ENCODE measurements around the gene WIPI1. TPM values are rescaled to one million over a fixed set of nuclear protein-coding genes. Genes with fewer than 3 reads are reported as not detected.
A peak's percentile ranks its signal among the peaks of the same experiment; 100 is the strongest.

Gene WIPI1
- total and polyA plus RNA-seq, 2 of the 13 experiments (the other 11 are each of a cell fraction or from before 2014, with no cell fraction given) = 29.4 to 141 TPM

DNA sequence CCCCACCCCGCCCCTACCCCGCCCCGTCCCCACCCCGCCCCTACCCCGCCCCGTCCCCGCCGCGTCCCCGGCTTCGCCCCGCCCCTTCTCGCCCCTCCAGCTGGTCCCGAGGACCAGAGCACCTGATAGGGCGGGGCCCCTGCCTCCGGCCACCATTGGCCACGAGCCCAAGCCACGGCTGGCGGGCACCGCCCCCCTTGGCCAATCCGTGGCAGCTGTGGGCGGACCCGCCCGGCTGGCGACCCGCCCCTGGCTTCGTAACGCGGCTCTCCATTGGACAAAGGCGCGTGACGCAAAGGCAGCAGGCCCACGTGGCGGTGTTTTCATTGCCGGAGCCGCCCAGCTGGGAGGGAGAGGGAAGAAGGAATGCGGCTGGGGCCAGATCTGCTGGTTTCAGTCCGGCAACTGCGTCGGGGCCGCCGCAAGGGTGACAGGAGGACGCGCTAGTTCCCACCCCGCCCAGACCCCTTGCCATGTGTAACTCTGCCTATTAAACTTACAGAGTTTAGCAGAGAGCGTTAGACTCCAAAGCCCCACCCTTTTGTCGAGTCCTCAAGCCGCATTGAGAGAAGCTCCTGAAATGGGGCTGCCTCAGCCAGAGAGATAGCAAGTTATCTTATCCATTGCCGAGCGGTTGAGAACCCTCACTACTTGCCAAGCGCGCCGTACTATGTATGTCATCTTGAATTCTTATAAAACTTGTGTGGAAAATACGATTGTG is 403 bp upstream of the WIPI1 start (continued):
- TF ChIP-seq SOX5 (CRISPR knock-in tag; IDR thresholded peaks at IDR 0.05; ENCODE audit: borderline replicate concordance) (peak; percentile 66; the same call in 1 of the 2 replicates), SMAD9 (CRISPR knock-in tag; IDR thresholded peaks at IDR 0.05) (no peak), DR1 (CRISPR knock-in tag; IDR thresholded peaks at IDR 0.05) (peak; percentile 74; the same call in 1 of the 2 replicates), HBP1 (CRISPR knock-in tag; IDR thresholded peaks at IDR 0.05; ENCODE audit: low read depth) (peak; percentile 60), GMEB1 (CRISPR knock-in tag; IDR thresholded peaks at IDR 0.05; ENCODE audit: borderline replicate concordance) (peak; percentile 80), SNAPC2 (CRISPR knock-in tag; IDR thresholded peaks at IDR 0.05) (peak; percentile 81), NCOA1 (CRISPR knock-in tag; IDR thresholded peaks at IDR 0.05) (0 out of 2 replicates have a peak, but pooled peaks have one; percentile 36), MEF2D (CRISPR knock-in tag; IDR thresholded peaks at IDR 0.05) (no peak), ZNF639 (CRISPR knock-in tag; conservative IDR thresholded peaks at IDR 0.05) (peak; percentile 17; the same call in 1 of the 2 replicates), ZBTB38 (CRISPR knock-in tag; IDR thresholded peaks at IDR 0.05) (no peak; the same call in 1 of the 2 replicates), ZNF280B (CRISPR knock-in tag; IDR thresholded peaks at IDR 0.05; ENCODE audit: borderline replicate concordance) (no peak), SRY (CRISPR knock-in tag; IDR thresholded peaks at IDR 0.05) (no peak), NR3C1 (CRISPR knock-in tag; IDR thresholded peaks at IDR 0.05) (no peak), RARA (CRISPR knock-in tag; IDR thresholded peaks at IDR 0.05) (peak; percentile 59), ZNF652 (CRISPR knock-in tag; IDR thresholded peaks at IDR 0.05; ENCODE audit: borderline replicate concordance, low read depth) (no peak), ZNF224 (CRISPR knock-in tag; IDR thresholded peaks at IDR 0.05) (0 out of 2 replicates have a peak, but pooled peaks have one; percentile 55), ZNF761 (CRISPR knock-in tag; conservative IDR thresholded peaks at IDR 0.05) (peak; percentile 85), GATAD2A (CRISPR knock-in tag; IDR thresholded peaks at IDR 0.05) (peak; percentile 57)
- TF ChIP-seq, protein P1, sequence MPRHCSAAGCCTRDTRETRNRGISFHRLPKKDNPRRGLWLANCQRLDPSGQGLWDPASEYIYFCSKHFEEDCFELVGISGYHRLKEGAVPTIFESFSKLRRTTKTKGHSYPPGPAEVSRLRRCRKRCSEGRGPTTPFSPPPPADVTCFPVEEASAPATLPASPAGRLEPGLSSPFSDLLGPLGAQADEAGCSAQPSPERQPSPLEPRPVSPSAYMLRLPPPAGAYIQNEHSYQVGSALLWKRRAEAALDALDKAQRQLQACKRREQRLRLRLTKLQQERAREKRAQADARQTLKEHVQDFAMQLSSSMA (CRISPR knock-in tag; IDR thresholded peaks at IDR 0.05) = no peak
- TF ChIP-seq, protein P2, sequence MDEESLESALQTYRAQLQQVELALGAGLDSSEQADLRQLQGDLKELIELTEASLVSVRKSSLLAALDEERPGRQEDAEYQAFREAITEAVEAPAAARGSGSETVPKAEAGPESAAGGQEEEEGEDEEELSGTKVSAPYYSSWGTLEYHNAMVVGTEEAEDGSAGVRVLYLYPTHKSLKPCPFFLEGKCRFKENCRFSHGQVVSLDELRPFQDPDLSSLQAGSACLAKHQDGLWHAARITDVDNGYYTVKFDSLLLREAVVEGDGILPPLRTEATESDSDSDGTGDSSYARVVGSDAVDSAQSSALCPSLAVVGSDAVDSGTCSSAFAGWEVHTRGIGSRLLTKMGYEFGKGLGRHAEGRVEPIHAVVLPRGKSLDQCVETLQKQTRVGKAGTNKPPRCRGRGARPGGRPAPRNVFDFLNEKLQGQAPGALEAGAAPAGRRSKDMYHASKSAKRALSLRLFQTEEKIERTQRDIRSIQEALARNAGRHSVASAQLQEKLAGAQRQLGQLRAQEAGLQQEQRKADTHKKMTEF (CRISPR knock-in tag; IDR thresholded peaks at IDR 0.05) = peak; percentile 86

All from HepG2 (cell line).